WTC11 (cell line): ENCODE results near the gene ADARB2. TPM values are rescaled to one million over a fixed set of nuclear protein-coding genes. Genes with fewer than 3 reads are reported as not detected.

Experiments
- ATAC-seq: fragments of 200-7000 bp; cut with Tn5 transposase; 2 replicates; pipeline ENCODE4 v1.10.0; 2021; ENCODE audit warnings: mild to moderate bottlenecking, moderate library complexity
- CTCF ChIA-PET: fragments of 300-600 bp; sonication (Branson Sonifier 250); formaldehyde crosslinking; loops from one replicate; lab custom pipeline; 2021; ENCODE audit warnings: antibody characterized with exemption; lab: Charles Lee
- POLR2A ChIA-PET: fragments of 350-600 bp; sonication (Branson Sonifier 250); formaldehyde crosslinking; loops from one replicate; lab custom pipeline; 2021; ENCODE audit warnings: antibody characterized with exemption; lab: Charles Lee
- DNase-seq: peaks from one replicate; pipeline ENCODE4 v3.0.0; 2021; ENCODE audit warnings: low spot score
- H3K27ac Mint-ChIP-seq: 2 replicates; pipeline ENCODE4 v1.8.0; 2021; ENCODE audit warnings: mixed read lengths
- H3K27me3 Mint-ChIP-seq: 2 replicates; pipeline ENCODE4 v1.8.0; 2021; ENCODE audit warnings: low read depth, mild to moderate bottlenecking, moderate library complexity, mixed read lengths
- H3K36me3 Mint-ChIP-seq: 2 replicates; pipeline ENCODE4 v1.8.0; 2021; ENCODE audit warnings: mixed read lengths
- H3K4me1 Mint-ChIP-seq: 2 replicates; pipeline ENCODE4 v1.8.0; 2022; ENCODE audit warnings: mixed read lengths
- H3K4me3 Mint-ChIP-seq: 2 replicates; pipeline ENCODE4 v1.8.0; 2021; ENCODE audit warnings: mild to moderate bottlenecking, moderate library complexity, mixed read lengths
- H3K9me3 Mint-ChIP-seq: 2 replicates; pipeline ENCODE4 v1.8.0; 2021; ENCODE audit warnings: mixed read lengths
- GRHL2 ChIP-seq: fragments of 250-450 bp; sonication (Bioruptor Pico); IDR thresholded peaks from 2 replicates; pipeline ENCODE4 v1.8.0; 2022; ENCODE audit warnings: mild to moderate bottlenecking, moderate library complexity; ENCODE audit not compliant: insufficient replicate concordance, severe bottlenecking
- NR1H2 ChIP-seq: sonication (generic); formaldehyde crosslinking; IDR thresholded peaks from 2 replicates; pipeline ENCODE4 v1.9.0; 2021; ENCODE audit warnings: mild to moderate bottlenecking, moderate library complexity, missing genetic modification reagents
- NR3C1 ChIP-seq: sonication (generic); formaldehyde crosslinking; conservative IDR thresholded peaks from 2 replicates; pipeline ENCODE4 v1.8.1; 2023; ENCODE audit warnings: low read depth, mild to moderate bottlenecking, missing genetic modification reagents
- RORB ChIP-seq: fragments of 250-450 bp; sonication (Bioruptor Pico); IDR thresholded peaks from 2 replicates; pipeline ENCODE4 v1.9.0; 2021; ENCODE audit warnings: mild to moderate bottlenecking
- ZNF138 ChIP-seq: sonication (generic); formaldehyde crosslinking; conservative IDR thresholded peaks from 2 replicates; pipeline ENCODE4 v1.8.1; 2022; ENCODE audit warnings: mild to moderate bottlenecking, moderate library complexity, missing genetic modification reagents
- total RNA-seq: library from RNA; stranded (reverse); gene quantifications from 3 replicates; pipeline ENCODE4 v1.2.3, GENCODE V29; 2021
- TF ChIP-seq, protein P1 (sequence below): sonication (generic); formaldehyde crosslinking; IDR thresholded peaks from 2 replicates; pipeline ENCODE4 v1.8.0; 2022; ENCODE audit warnings: mild to moderate bottlenecking, missing genetic modification reagents
- TF ChIP-seq, protein P2 (sequence below): sonication (generic); formaldehyde crosslinking; IDR thresholded peaks from 2 replicates; pipeline ENCODE4 v1.8.0; 2022; ENCODE audit warnings: missing genetic modification reagents
- TF ChIP-seq, protein P3 (sequence below): sonication (generic); formaldehyde crosslinking; IDR thresholded peaks from 2 replicates; pipeline ENCODE4 v1.8.0; 2023; ENCODE audit warnings: mild to moderate bottlenecking, missing genetic modification reagents
- TF ChIP-seq, protein P4 (sequence below): sonication (generic); formaldehyde crosslinking; IDR thresholded peaks from 2 replicates; pipeline ENCODE4 v1.8.1; 2022; ENCODE audit warnings: low read depth, mild to moderate bottlenecking, moderate library complexity, missing genetic modification reagents, borderline replicate concordance
- TF ChIP-seq, protein P5 (sequence below): sonication (generic); formaldehyde crosslinking; IDR thresholded peaks from 2 replicates; pipeline ENCODE4 v1.8.1; 2022; ENCODE audit warnings: mild to moderate bottlenecking, missing genetic modification reagents, moderate library complexity, borderline replicate concordance
- TF ChIP-seq, protein P6 (sequence below): sonication (generic); formaldehyde crosslinking; IDR thresholded peaks from 2 replicates; pipeline ENCODE4 v1.8.1; 2023; ENCODE audit warnings: mild to moderate bottlenecking, missing genetic modification reagents, borderline replicate concordance
- TF ChIP-seq, protein P7 (sequence below): sonication (generic); formaldehyde crosslinking; IDR thresholded peaks from 2 replicates; pipeline ENCODE4 v1.8.1; 2022; ENCODE audit warnings: low read depth, missing genetic modification reagents, borderline replicate concordance
- TF ChIP-seq, protein P8 (sequence below): sonication (generic); formaldehyde crosslinking; conservative IDR thresholded peaks from 2 replicates; pipeline ENCODE4 v1.8.1; 2022; ENCODE audit warnings: mild to moderate bottlenecking, missing genetic modification reagents
- TF ChIP-seq, protein P9 (sequence below): sonication (generic); formaldehyde crosslinking; IDR thresholded peaks from 2 replicates; pipeline ENCODE4 v1.8.1; 2022; ENCODE audit warnings: missing genetic modification reagents, borderline replicate concordance

ADARB2 gene
- total RNA-seq, 1 experiment from 2014 or later: 3.7 TPM

DNA sequence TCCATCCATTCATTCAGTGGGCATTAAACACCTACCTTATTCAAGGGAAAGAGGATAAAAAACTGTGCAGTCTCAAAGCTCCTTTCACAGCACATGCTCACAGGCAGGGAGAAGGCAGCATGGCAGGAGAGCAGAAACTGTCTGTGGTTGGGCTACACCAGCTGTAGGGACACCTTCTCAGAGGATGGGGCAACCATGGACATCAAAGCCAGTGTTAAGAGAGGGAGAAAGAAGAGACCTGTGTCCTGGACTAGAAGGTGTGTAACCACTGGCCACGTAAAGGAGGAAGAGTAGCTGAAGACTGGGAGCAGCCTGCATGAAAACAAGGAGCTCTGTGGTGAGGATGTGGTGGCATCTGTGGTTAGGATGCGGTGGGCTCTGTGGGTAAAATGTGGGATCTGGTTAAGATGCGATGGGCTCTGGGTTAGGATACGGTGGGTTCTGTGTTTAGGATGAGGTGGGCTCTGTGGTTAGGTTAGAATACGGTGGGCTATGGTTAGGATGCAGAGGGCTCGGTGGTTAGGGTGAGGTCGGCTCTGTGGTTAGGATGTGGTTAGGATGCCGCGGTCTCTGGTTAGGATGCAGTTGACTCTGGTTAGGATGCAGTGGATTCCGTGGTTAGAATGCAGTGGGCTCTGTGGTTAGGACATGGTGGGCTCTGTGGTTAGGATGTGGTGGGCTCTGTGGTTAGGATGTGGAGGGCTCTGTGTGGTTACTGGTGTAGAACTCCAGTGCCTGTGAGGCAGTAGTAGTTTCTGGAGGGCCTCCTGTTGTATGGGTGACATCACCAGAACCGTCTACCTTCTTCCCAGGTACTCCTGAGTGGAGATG is 483.6 kb downstream of the ADARB2 start:
- no peaks in the 10 kb centered on the region for H3K36me3 Mint-ChIP-seq
- no peak overlapping the region for H3K27ac Mint-ChIP-seq
- no peaks in the 10 kb centered on the region; the same call in 1 of the 2 replicates for H3K27me3 Mint-ChIP-seq
- POLR2A ChIA-PET: no interaction called here
- no peaks in the 10 kb centered on the region for H3K9me3 Mint-ChIP-seq
- ATAC-seq (no peak), DNase-seq (no peak)
- no peak overlapping the region for H3K4me3 Mint-ChIP-seq
- CTCF ChIA-PET: interaction anchor here (0.6 to 1.4 kb wide), 2 partner anchors 115 kb away, joined by 3 read pairs; no protein-coding TSS in a partner anchor
- peaks cover 11% of the 10 kb centered on the region for H3K4me1 Mint-ChIP-seq
- TF ChIP-seq RORB (CRISPR knock-in tag): no peak
- TF ChIP-seq ZNF138 (CRISPR knock-in tag): no peak
- TF ChIP-seq, protein P1, sequence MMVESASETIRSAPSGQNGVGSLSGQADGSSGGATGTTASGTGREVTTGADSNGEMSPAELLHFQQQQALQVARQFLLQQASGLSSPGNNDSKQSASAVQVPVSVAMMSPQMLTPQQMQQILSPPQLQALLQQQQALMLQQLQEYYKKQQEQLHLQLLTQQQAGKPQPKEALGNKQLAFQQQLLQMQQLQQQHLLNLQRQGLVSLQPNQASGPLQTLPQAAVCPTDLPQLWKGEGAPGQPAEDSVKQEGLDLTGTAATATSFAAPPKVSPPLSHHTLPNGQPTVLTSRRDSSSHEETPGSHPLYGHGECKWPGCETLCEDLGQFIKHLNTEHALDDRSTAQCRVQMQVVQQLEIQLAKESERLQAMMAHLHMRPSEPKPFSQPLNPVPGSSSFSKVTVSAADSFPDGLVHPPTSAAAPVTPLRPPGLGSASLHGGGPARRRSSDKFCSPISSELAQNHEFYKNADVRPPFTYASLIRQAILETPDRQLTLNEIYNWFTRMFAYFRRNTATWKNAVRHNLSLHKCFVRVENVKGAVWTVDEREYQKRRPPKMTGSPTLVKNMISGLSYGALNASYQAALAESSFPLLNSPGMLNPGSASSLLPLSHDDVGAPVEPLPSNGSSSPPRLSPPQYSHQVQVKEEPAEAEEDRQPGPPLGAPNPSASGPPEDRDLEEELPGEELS (CRISPR knock-in tag): no peak
- TF ChIP-seq, protein P2, sequence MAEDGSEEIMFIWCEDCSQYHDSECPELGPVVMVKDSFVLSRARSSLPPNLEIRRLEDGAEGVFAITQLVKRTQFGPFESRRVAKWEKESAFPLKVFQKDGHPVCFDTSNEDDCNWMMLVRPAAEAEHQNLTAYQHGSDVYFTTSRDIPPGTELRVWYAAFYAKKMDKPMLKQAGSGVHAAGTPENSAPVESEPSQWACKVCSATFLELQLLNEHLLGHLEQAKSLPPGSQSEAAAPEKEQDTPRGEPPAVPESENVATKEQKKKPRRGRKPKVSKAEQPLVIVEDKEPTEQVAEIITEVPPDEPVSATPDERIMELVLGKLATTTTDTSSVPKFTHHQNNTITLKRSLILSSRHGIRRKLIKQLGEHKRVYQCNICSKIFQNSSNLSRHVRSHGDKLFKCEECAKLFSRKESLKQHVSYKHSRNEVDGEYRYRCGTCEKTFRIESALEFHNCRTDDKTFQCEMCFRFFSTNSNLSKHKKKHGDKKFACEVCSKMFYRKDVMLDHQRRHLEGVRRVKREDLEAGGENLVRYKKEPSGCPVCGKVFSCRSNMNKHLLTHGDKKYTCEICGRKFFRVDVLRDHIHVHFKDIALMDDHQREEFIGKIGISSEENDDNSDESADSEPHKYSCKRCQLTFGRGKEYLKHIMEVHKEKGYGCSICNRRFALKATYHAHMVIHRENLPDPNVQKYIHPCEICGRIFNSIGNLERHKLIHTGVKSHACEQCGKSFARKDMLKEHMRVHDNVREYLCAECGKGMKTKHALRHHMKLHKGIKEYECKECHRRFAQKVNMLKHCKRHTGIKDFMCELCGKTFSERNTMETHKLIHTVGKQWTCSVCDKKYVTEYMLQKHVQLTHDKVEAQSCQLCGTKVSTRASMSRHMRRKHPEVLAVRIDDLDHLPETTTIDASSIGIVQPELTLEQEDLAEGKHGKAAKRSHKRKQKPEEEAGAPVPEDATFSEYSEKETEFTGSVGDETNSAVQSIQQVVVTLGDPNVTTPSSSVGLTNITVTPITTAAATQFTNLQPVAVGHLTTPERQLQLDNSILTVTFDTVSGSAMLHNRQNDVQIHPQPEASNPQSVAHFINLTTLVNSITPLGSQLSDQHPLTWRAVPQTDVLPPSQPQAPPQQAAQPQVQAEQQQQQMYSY: no peak
- TF ChIP-seq, protein P3, sequence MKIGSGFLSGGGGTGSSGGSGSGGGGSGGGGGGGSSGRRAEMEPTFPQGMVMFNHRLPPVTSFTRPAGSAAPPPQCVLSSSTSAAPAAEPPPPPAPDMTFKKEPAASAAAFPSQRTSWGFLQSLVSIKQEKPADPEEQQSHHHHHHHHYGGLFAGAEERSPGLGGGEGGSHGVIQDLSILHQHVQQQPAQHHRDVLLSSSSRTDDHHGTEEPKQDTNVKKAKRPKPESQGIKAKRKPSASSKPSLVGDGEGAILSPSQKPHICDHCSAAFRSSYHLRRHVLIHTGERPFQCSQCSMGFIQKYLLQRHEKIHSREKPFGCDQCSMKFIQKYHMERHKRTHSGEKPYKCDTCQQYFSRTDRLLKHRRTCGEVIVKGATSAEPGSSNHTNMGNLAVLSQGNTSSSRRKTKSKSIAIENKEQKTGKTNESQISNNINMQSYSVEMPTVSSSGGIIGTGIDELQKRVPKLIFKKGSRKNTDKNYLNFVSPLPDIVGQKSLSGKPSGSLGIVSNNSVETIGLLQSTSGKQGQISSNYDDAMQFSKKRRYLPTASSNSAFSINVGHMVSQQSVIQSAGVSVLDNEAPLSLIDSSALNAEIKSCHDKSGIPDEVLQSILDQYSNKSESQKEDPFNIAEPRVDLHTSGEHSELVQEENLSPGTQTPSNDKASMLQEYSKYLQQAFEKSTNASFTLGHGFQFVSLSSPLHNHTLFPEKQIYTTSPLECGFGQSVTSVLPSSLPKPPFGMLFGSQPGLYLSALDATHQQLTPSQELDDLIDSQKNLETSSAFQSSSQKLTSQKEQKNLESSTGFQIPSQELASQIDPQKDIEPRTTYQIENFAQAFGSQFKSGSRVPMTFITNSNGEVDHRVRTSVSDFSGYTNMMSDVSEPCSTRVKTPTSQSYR (CRISPR knock-in tag): no peak
- TF ChIP-seq GRHL2 (CRISPR knock-in tag): no peak
- TF ChIP-seq NR3C1 (CRISPR knock-in tag): no peak
- TF ChIP-seq, protein P4, sequence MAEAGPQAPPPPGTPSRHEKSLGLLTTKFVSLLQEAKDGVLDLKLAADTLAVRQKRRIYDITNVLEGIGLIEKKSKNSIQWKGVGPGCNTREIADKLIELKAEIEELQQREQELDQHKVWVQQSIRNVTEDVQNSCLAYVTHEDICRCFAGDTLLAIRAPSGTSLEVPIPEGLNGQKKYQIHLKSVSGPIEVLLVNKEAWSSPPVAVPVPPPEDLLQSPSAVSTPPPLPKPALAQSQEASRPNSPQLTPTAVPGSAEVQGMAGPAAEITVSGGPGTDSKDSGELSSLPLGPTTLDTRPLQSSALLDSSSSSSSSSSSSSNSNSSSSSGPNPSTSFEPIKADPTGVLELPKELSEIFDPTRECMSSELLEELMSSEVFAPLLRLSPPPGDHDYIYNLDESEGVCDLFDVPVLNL (CRISPR knock-in tag): no peak
- TF ChIP-seq, protein P5, sequence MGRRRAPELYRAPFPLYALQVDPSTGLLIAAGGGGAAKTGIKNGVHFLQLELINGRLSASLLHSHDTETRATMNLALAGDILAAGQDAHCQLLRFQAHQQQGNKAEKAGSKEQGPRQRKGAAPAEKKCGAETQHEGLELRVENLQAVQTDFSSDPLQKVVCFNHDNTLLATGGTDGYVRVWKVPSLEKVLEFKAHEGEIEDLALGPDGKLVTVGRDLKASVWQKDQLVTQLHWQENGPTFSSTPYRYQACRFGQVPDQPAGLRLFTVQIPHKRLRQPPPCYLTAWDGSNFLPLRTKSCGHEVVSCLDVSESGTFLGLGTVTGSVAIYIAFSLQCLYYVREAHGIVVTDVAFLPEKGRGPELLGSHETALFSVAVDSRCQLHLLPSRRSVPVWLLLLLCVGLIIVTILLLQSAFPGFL (CRISPR knock-in tag): no peak
- TF ChIP-seq, protein P6, sequence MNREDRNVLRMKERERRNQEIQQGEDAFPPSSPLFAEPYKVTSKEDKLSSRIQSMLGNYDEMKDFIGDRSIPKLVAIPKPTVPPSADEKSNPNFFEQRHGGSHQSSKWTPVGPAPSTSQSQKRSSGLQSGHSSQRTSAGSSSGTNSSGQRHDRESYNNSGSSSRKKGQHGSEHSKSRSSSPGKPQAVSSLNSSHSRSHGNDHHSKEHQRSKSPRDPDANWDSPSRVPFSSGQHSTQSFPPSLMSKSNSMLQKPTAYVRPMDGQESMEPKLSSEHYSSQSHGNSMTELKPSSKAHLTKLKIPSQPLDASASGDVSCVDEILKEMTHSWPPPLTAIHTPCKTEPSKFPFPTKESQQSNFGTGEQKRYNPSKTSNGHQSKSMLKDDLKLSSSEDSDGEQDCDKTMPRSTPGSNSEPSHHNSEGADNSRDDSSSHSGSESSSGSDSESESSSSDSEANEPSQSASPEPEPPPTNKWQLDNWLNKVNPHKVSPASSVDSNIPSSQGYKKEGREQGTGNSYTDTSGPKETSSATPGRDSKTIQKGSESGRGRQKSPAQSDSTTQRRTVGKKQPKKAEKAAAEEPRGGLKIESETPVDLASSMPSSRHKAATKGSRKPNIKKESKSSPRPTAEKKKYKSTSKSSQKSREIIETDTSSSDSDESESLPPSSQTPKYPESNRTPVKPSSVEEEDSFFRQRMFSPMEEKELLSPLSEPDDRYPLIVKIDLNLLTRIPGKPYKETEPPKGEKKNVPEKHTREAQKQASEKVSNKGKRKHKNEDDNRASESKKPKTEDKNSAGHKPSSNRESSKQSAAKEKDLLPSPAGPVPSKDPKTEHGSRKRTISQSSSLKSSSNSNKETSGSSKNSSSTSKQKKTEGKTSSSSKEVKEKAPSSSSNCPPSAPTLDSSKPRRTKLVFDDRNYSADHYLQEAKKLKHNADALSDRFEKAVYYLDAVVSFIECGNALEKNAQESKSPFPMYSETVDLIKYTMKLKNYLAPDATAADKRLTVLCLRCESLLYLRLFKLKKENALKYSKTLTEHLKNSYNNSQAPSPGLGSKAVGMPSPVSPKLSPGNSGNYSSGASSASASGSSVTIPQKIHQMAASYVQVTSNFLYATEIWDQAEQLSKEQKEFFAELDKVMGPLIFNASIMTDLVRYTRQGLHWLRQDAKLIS (CRISPR knock-in tag): no peak
- TF ChIP-seq NR1H2 (CRISPR knock-in tag): no peak
- TF ChIP-seq, protein P7, sequence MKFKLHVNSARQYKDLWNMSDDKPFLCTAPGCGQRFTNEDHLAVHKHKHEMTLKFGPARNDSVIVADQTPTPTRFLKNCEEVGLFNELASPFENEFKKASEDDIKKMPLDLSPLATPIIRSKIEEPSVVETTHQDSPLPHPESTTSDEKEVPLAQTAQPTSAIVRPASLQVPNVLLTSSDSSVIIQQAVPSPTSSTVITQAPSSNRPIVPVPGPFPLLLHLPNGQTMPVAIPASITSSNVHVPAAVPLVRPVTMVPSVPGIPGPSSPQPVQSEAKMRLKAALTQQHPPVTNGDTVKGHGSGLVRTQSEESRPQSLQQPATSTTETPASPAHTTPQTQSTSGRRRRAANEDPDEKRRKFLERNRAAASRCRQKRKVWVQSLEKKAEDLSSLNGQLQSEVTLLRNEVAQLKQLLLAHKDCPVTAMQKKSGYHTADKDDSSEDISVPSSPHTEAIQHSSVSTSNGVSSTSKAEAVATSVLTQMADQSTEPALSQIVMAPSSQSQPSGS (CRISPR knock-in tag): no peak
- TF ChIP-seq, protein P8, sequence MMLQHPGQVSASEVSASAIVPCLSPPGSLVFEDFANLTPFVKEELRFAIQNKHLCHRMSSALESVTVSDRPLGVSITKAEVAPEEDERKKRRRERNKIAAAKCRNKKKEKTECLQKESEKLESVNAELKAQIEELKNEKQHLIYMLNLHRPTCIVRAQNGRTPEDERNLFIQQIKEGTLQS (CRISPR knock-in tag): no peak
- TF ChIP-seq, protein P9, sequence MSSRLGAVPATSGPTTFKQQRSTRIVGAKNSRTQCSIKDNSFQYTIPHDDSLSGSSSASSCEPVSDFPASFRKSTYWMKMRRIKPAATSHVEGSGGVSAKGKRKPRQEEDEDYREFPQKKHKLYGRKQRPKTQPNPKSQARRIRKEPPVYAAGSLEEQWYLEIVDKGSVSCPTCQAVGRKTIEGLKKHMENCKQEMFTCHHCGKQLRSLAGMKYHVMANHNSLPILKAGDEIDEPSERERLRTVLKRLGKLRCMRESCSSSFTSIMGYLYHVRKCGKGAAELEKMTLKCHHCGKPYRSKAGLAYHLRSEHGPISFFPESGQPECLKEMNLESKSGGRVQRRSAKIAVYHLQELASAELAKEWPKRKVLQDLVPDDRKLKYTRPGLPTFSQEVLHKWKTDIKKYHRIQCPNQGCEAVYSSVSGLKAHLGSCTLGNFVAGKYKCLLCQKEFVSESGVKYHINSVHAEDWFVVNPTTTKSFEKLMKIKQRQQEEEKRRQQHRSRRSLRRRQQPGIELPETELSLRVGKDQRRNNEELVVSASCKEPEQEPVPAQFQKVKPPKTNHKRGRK (CRISPR knock-in tag): no peak
